ENCODE data around the gene PRPSAP1.
"Not testable (repeated sequence)": the region's sequence is repeated elsewhere in the genome, so short reads cannot be mapped to it uniquely, and the experiment has no call there.

PRPSAP1 gene

DNA sequence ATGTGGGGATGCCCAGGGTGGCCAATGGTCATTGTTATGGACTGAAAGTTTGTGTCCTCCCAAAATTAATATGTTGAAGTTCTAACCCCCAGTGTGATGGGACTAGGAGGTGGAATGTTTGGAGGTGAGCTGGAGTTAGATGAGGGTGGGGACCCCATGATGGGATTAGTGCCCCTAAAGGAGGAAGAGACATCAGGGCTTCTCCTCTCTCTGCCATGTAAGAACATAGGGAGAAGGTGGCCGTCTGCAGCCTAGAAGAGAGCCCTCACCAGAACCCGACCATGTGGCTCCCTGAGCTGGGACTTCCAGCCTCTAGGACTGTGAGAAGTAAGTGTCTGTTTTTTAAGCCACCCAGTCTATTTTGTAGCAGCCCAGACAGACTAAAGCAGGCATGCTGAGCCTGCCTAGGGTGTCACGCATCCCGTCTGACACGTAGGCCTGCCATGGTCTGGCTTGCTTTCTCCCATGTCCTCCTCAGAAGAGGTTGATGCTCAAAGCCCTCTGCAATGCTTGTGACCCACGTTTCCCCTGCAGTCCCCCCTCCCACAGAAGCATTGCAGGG lies 4.0 kb upstream of the PRPSAP1 start:
- no peak for DNase-seq

DNA sequence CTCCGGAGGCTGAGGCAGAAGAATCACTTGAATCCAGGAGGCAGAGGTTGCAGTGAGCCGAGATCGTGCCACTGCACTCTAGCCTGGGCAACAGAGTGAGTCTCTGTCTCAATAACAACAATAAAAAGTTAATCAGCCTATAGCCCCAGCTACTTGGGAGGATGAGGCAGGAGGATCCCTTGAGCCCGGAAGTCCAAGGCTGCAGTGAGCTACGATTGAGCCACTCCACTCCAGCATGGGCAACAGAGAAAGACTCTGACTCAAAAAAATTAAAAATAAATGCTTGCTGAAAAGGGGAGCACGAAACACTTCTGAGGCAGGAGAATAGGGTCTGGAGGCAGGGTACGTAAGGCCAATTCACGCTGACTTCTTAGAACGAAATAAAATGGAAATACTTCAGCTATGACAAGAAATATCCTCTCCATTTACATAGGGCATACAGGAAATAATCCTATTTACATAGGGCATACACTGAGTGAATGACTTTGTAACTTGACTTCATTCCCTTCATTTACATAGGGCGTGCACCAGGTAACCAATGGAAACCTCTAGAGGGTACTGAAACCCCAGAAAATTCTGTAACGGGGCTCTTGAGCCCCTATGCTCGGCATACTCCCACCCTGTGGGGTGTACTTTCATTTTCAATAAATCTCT lies 3.2 kb upstream of the PRPSAP1 start:
- DNase-seq = no peak

DNA sequence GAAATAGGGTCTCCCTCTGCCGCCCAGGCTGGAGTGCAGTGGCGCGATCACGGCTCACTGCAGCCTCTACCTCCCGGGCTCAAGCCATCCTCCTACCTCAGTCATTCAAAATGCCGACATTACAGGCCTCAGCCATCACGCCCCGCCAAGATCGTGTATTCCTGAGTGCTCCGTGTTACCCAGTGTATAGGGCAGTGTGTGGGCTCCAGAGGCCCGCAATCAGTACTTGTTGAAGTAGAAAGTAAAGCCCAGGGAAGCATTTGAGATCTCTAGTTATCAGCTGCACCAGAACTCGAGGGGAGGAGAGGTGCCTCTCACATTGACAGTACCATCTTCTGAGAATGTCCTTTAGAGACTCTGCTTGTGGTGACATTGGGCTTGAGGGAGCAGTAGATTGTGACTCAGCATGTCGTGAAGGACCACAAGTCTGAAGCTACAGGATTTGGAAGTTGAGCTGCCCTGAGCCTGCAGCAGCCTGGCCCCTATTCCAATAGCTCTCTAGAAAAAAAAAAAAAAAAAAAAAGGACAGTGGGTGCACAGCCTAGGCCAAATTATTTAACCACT lies 1.1 kb upstream of the PRPSAP1 start:
- no peak for DNase-seq

DNA sequence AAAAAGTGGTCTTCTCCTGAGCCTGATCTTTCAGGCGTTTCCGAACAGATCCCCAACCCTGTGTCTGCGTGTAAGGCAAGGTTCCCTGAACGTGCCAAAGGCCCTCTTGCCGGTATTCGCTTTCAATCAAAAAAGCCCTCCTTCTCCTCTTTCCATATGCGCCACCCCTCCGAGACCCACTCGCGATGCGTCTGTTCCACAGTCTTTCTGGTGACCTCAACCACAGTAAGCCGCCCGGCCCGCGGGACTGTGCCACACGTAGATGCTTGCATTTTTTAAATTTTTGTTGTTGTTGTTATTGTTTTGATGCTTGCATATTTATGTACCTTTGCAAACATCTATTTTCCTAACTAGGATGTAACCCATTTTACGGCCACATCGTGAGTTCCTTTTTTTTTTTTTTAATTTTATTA lies 607 bp upstream of the PRPSAP1 start:
- DNase-seq = no peak

DNA sequence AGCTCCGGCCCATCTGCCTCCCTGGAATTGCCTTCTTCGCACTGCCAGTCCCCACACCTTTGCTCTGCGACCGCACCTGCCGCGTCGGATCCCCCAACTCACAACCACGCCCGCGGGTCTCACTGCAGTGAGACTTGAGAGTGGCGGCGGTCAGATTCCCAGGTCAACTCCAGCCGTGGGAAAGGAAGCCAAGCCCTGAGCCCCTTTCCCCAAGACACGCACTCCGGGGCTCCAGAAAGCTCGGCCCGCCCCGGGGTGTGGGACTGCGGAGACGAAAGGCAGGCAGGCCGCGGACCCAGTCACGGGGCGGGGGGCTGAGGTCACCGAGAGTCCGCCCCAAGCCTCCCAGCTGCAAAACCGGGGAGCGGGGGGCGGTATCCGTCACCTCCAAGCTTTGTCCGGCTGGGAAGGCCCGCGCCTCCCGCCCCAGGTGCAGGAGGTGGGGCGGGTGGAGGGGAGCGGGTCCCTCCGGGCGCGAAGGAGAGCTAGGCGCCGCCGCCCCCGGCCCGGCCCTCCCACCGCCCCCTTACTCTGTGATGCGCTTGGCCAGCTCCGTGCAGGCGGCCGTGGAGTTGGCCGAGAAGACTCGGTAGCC lies 615 bp downstream of the PRPSAP1 start:
- DNase-seq = no peak

DNA sequence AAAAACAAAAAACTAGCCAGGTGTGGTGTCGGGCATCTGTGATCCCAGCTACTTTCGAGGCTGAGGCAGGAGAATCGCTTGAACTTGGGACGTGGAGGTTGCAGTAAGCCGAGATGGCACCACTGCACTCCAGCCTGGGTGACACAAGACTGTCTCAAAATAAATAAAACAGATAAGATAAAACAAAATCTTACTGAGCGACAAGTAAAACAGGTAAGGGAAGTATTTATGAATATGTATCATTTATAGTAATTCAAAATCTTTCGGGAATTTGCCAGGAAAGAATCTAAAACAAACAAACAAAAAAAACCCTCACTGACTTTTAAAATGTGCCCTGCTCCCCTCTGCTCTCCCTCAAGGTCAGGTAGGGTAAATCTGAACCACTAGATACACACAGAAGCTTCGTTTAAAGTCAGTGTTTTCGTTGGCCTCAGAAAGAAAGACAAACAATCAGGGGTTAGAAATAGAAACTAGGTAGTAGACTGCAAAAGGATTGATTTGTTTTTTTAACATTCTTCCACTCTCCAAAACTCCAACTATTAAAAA lies 2.1 kb downstream of the PRPSAP1 start:
- no peak for DNase-seq

DNA sequence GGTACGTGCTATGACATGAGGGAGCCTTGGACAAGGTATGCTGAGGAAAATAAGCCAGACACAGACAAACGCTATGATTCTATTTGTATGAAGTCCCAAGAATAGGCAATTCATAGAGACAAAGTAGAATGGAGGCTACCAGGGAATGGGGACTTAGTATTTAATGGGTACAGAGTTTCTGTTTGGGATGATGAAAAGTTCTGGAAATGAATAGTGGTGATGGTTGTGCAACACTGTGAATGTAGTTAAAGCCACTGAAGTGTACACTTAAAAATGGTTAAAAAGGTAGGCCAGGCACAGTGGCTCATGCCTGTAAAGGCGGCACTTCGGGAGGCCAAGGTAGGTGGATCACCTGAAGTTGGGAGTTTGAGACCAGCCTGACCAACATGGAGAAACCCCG lies 3.3 kb downstream of the PRPSAP1 start:
- no peak for DNase-seq

DNA sequence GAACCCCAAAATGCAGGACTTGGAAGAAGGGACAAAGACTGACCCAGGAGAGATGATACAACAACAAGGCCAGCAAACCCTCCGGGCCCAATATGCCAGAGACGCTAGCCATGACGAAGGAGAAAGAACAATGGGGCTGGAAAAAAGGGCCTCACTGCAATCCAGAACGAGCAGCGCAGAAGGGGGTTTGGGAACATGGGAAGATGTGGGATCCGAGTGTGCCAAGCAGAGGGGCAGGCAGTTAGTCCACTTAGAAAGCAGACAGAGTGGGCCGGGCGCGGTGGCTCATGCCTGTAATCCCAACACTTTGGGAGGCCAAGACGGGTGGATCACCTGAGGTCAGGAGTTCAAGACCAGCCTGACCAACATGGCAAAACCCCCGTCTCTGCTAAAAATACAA lies 6.8 kb downstream of the PRPSAP1 start:
- DNase-seq = not testable (repeated sequence)

DNA sequence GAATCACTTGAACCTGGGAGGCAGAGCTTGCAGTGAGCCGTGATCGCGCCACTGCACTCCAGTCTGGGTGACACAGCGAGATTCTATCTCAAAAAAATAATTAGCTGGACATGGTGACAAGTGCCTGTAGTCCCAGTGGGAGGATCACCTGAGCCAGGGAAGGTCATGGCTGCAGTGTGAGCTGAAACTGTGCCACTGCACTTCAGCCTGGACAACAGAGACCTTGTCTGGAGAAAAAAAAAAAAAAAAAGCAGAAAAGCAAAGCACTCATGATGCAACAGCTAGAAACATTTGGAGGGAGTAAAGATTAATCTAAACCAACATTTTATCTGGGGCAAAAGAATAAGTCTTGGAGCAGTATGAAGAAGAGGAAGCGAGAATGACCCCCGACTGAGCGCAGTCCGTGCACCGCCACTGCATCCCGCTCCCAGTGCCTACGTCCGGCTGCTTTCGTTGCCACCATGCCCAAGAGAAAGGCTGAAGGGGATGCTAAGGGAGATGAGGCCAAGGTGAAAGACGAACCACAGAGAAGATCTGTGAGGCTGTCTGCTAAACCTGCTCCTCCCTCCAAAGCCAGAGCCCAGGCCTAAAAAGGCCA lies 8.2 kb downstream of the PRPSAP1 start:
- DNase-seq = no peak

DNA sequence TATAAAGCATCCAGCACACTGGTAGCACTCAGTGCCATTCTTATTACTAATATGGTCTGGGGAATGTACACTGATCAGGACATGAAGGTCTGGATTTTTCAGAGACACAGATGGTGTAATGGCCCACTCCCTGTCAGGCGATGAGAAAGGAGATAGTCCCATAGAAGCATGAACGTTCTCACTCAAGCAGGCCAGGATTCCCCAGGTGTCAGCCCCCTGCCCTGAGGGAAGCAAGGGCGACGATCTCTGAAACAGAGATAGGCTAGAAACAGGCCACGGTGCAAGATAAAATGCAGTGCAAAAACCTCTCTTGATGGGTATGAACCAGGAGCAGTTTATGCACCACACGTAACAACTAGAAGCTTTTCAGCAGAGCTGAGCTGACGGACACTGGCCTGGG lies 10.6 kb downstream of the PRPSAP1 start:
- DNase-seq = no peak

DNA sequence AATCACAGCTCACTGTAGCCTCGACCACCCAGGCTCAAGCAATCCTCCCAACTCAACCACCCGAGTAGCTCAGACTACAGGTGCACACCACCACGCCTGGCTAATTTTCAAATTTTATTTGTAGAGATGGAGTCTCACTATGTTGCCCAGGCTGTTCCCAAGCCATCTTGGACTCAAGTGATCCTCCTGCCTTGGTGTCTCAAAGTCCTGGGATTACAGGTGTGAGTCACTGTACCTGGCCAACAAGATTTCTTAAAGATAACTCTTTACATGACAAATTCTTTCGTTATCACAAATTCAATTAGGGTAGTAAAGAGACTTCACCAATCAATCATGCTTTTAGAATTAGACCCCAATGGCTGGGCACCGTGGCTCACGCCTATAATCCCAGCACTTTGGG lies 12.4 kb downstream of the PRPSAP1 start:
- DNase-seq = no peak

DNA sequence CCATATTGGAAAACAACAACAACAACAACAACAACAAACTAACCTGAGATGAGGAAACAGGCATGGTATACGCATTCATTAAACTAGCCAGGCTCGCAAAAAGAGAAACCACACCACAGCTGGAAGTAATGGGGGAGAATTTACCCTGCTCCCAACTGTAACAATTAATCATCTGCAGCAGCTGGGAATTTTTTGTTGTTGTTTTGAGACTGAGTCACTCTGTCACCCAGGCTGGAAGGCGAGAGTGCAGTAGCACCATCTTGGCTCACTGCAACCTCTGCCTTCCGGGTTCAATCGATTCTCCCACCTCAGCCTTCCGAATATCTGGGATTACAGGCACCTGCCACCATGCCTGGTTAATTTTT lies 16.3 kb downstream of the PRPSAP1 start:
- DNase-seq = no peak

DNA sequence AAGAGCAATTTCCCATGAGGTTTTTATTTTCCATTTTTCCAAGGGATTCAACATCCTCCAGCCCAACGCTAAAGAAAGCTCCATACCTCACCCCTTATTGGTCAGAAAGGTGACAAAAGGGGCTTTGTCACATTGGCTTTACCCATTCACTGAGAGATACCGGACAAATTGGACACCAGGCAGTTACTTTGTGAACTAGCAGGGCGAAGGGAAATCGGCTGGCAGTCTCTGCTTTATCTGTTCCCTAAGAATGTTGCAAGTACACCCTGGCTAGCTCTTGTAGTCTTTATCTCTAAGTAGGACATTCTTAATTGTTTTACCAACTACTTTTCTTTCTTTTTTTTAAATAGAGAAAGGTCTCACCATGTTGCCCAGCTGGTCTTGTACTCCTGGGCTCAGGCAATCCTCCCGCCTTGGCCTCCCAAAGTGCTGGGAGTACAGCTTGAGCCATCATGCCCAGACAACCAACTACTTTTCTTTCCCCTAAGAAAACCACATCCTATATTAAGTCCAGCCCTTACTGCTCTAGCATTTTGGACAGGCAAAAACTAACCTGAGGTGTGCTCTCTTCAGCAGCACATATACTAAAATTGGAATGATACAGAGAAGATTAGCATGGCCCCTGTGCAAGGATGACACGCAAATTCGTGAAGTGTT lies 16.8 kb downstream of the PRPSAP1 start:
- DNase-seq = no peak

DNA sequence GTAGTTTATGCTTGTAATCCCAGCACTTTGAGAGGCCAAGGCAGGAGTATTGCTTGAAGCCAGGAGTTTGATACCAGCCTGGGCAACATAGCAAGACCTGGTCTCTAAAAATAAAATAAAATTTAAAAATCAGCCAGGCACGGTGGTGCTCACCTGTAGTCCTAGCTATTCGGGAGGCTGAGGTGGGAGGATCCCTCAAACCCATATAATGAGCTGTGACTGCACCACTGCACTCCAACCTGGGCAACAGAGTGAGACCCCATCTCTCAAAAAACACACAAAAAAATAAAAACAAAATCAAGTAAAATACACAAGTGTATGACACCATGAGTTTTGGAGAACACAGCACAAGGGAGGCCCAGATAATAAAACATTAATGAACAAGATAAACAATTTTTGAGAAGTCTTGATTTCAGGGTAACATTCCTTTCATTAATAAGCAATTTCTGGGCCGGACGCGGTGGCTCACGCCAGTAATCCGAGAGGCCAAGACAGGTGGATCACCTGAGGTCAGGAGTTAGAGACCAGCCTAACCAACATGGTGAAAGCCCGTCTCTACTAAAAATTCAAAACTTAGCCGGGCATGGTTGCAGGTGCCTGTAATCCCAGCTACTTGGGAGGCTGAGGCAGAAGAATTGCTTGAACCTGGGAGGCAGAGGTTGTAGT lies 17.9 kb downstream of the PRPSAP1 start:
- no peak for DNase-seq

DNA sequence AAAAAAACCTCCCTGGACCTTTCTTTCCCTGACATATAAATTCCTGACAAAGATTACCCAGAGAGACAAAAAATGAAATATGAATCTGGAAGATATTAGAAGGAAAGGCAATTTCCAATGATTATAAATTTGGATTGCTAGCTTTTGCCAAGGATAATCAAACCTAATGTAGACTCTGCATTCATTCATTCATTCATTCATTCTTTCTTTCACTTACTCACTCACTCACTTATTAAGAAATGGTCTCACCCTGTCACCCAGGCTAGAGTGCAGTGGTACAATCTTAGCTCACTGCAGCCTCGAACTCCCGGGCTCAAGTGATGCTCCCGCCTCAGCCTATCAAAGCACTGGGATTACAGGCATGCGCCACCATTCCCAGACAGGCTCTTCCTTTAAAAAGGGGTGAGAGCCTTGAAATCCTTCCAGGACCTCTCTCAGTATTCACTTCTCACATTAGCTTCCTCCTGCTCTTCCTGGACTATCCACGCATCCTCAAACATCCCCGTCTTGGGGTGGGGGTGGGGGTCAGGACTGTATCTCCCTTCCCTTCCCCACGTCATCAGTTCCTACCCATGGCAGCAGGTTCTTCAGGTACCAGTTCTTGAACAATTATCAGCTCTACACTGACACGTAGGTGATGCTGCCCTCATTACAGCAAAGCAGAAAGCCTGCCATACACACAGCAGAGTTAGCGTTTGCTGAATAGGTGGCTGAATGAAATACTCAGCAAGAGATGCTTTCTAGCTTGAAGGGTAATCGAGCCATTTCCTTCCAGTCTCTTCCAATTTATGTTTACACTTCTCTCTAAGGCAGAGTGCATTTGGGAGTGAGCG lies 19.8 kb downstream of the PRPSAP1 start:
- no peak for DNase-seq

DNA sequence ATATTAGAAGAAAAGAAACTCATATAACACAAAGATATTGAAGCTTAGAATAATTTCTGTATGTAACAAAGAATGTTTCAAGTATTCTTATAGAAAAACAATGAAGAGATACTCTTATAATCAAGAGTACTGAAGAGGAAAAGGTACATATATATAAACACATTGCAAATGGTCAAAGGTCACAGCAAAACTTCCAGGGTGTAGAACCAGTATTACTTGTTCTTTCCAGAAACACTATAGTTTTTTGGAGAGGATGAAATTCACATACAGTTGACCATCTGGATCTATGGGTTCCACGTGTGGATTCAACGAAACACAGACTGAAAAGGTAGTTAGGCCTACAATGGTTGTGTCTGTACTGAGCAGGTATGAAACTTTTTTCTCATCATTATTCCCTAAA lies 22.6 kb downstream of the PRPSAP1 start:
- DNase-seq = no peak

DNA sequence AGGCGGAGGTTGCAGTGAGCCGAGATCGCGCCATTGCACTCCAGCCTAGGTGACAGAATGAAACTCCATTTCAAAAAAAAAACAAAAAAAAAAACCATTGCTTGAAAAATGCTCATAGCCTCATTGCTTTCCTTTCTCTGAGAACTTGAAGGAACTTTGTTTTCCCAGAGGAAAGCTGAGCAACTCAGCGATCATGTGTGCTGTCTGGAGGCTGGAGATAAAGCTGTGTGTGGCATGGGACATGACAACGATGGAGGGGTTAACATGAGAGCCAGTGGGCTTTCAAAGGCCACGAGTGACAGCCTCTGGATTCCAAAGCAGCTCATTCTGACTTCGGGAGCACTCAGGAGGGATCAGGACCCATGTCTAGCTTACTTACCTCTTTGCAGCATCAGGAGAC lies 24.1 kb downstream of the PRPSAP1 start:
- no peak for DNase-seq

DNA sequence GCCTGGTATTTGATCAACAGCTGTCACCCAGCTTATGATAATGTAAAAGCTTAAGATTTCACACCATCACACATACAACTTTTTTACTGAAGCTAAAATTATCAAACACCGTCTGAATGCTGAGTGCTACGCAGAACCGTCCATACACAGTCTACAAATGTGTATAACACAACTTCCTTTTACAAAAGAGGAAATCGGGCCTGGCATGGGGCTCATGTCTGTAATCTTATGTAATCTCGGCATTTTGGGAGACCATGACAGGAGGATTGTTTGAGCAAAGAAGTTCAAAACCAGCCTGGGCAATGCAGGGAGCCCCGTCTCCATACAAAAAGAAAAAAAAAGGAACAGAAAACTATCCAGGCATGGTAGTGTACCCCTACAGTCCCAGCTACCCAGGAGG lies 26.0 kb downstream of the PRPSAP1 start:
- DNase-seq = no peak

DNA sequence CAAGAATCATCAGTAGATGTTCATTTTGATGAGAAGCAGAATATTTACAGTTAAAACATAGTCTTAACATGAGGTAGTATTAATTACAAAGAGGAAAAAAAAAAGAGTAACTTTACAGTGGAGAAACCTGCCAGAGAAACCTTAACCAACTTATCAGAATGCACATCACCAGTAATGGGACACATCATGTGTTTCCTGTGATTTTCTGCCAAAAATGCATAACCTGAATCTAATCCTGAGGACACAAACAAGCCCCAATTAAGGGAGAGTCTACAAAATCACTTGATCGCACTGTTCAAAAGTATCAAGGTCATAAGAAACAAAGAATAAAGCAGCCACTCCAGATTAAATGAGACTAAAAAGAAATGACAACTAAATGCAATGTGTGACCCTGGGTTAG lies 27.4 kb downstream of the PRPSAP1 start:
- no peak for DNase-seq

DNA sequence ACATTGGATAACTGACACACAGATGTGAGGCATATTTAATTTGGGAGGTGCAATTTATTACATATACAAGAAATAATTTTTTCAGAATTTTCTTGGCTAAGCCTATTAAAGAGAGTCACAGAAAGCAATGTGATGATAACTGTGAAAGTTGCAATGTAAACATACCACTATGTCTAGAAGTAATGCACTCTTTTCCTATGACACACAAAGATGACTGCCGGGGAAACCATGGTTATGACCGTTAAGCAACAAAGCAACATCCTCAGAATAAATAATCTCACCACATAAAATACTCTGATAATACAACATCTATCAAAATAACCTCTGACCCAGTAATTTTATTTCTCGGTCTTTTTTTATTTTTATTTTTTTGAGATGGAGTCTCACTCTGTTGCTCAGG lies 35.1 kb downstream of the PRPSAP1 start:
- DNase-seq = no peak

DNA sequence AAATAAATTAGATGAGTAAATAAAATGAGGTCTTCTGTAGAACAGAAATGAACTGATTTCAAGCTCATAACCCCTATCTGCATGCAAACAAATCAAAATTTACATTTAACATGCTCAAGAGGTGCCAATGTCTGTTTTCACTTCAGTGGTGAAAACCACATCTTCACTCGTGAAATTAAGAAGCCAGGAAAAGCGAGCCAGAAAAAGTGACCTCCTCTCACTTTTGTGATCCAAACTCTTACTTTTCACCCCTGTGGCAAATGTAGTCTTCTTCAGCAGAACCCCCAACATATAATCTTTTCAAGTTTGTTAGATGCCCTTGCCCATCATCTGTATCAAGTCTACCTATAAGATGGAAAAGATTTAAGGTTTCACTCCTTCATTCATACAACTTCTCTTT lies 36.2 kb downstream of the PRPSAP1 start:
- no peak for DNase-seq

Measured in SHP77 treated with DMSO at 0.1 percent for 48 hours (cell line).